Measurements from ENCODE around the gene ARRDC2. TPM values are rescaled to one million over a fixed set of nuclear protein-coding genes. Genes with fewer than 3 reads are reported as not detected.
"Not testable (repeated sequence)": the region's sequence is repeated elsewhere in the genome, so short reads cannot be mapped to it uniquely, and the experiment has no call there.

ARRDC2 gene
- polyA plus RNA-seq, 2 donors: 10.9 to 24.0 TPM

DNA sequence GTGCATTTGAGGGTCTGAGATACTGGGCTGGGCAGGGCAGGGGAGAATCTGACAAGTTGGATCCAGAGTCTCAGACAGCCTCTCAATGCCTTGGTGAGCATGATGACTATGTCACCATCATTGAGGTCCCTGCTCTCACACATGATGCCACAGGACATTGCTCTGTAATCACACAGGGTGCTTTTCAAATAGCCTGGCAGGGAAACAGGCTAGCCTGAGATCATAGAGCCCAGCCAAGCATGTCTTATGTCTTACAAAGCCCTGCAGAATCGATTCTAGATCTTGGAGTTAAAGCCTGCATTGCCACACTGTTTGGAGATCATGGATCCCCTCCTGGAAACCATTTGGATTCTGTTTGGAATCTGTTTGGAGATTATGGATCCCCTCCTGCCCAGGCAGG, 35.7 kb upstream of the ARRDC2 start:
- WGBS, 2 donors: 58 to 71% methylated on average over 1 of the region's 1 CpG

GRCh38 chr19:17973759-17974158, 34.2 kb upstream of the ARRDC2 start:
- Histone ChIP-seq H3K9me3 (ENCODE audit: control insufficient read depth in 2 of 2, insufficient read depth in 1 of 2, low read depth in 1 of 2, low read length in 1 of 2) (no peaks in the 10 kb centered on the region), H3K27me3 (ENCODE audit: control insufficient read depth in 1 of 2, insufficient read depth in 2 of 2, low read length in 2 of 2) (no peaks in the 10 kb centered on the region), H3K4me3 (ENCODE audit: low read depth in 1 of 2, low read length in 2 of 2) (no peak overlapping the region), H3K4me1 (ENCODE audit: control insufficient read depth in 2 of 2, insufficient read depth in 2 of 2, low read length in 1 of 2) (no peaks in the 10 kb centered on the region), H3K36me3 (ENCODE audit: control insufficient read depth in 2 of 2, insufficient read depth in 2 of 2, low read length in 1 of 2) (no peaks in the 10 kb centered on the region), H3K27ac (ENCODE audit: low read depth in 2 of 2, low read length in 1 of 2) (no peak overlapping the region)
- WGBS, 2 donors: 92% methylated on average over 22 to 23 of the region's 23 CpGs

More for the DNA sequence above, 35.7 kb upstream of the ARRDC2 start:
- no peak overlapping the region for H3K27ac ChIP-seq (ENCODE audit: low read depth in 2 of 2, low read length in 1 of 2)
- no peaks in the 10 kb centered on the region for H3K36me3 ChIP-seq (ENCODE audit: control insufficient read depth in 2 of 2, insufficient read depth in 2 of 2, low read length in 1 of 2)
- H3K4me1 ChIP-seq (ENCODE audit: control insufficient read depth in 2 of 2, insufficient read depth in 2 of 2, low read length in 1 of 2): peaks cover 0 to 1% of the 10 kb centered on the region in 2 donors
- peaks cover 0 to 1% of the 10 kb centered on the region in 2 donors for H3K27me3 ChIP-seq (ENCODE audit: control insufficient read depth in 1 of 2, insufficient read depth in 2 of 2, low read length in 2 of 2)
- no peak overlapping the region for H3K4me3 ChIP-seq (ENCODE audit: low read depth in 1 of 2, low read length in 2 of 2)
- no peaks in the 10 kb centered on the region for H3K9me3 ChIP-seq (ENCODE audit: control insufficient read depth in 2 of 2, insufficient read depth in 1 of 2, low read depth in 1 of 2, low read length in 1 of 2)

GRCh38 chr19:17974551-17974950, 33.4 kb upstream of the ARRDC2 start:
- no peaks in the 10 kb centered on the region for H3K27me3 ChIP-seq (ENCODE audit: control insufficient read depth in 1 of 2, insufficient read depth in 2 of 2, low read length in 2 of 2)
- no peak overlapping the region for H3K4me3 ChIP-seq (ENCODE audit: low read depth in 1 of 2, low read length in 2 of 2)
- no peaks in the 10 kb centered on the region for H3K4me1 ChIP-seq (ENCODE audit: control insufficient read depth in 2 of 2, insufficient read depth in 2 of 2, low read length in 1 of 2)
- H3K27ac ChIP-seq (ENCODE audit: low read depth in 2 of 2, low read length in 1 of 2): no peak overlapping the region
- WGBS, 2 donors: 89 to 94% methylated on average over 6 of the region's 6 CpGs
- H3K36me3 ChIP-seq (ENCODE audit: control insufficient read depth in 2 of 2, insufficient read depth in 2 of 2, low read length in 1 of 2): no peaks in the 10 kb centered on the region
- H3K9me3 ChIP-seq (ENCODE audit: control insufficient read depth in 2 of 2, insufficient read depth in 1 of 2, low read depth in 1 of 2, low read length in 1 of 2): no peaks in the 10 kb centered on the region

DNA sequence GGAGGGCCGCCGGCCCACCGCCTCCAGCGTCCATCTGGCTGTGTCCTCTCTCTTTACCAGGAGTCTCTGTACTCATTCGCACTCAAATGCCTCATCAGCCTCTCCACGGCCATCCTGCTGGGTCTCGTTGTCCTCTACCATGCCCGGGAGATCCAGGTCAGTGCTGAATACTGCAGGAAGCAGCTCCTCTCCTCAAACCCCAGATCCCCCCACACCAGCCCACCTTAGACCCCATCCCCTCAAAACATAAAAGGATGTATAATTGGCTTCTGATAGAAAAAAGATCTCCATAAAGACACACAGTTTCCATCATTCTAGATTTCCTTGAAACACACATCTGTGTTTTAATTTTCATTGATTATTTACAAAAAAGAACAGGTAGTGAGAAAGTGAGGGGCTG, 32.9 kb upstream of the ARRDC2 start:
- H3K27me3 ChIP-seq (ENCODE audit: control insufficient read depth in 1 of 2, insufficient read depth in 2 of 2, low read length in 2 of 2): no peaks in the 10 kb centered on the region
- H3K4me3 ChIP-seq (ENCODE audit: low read depth in 1 of 2, low read length in 2 of 2): no peak overlapping the region
- no peaks in the 10 kb centered on the region for H3K36me3 ChIP-seq (ENCODE audit: control insufficient read depth in 2 of 2, insufficient read depth in 2 of 2, low read length in 1 of 2)
- no peaks in the 10 kb centered on the region for H3K9me3 ChIP-seq (ENCODE audit: control insufficient read depth in 2 of 2, insufficient read depth in 1 of 2, low read depth in 1 of 2, low read length in 1 of 2)
- 87 to 88% methylated on average over 8 of the region's 8 CpGs for WGBS, 2 donors
- no peak overlapping the region for H3K27ac ChIP-seq (ENCODE audit: low read depth in 2 of 2, low read length in 1 of 2)
- no peaks in the 10 kb centered on the region for H3K4me1 ChIP-seq (ENCODE audit: control insufficient read depth in 2 of 2, insufficient read depth in 2 of 2, low read length in 1 of 2)

DNA sequence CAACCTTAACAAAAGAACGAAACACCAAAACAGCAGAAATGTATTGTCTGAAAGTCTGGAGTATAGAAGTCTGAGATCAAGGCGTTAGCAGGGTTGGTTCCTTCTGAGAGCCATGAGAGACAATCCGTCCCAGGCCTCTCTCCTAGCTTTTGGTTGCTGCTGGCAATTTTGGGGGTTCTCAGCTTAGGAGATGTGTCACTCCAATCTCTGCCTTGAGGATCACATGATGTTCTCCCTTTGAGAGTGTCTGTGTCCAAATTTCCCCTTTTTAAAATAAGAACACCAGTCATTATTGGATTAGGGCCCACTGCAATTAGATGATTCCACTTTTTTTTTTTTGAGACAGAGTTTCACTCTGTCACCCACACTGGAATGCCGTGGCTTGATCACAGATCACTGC, 30.9 kb upstream of the ARRDC2 start:
- WGBS, 2 donors: 81 to 83% methylated on average over 4 of the region's 4 CpGs
- no peaks in the 10 kb centered on the region for H3K27me3 ChIP-seq (ENCODE audit: control insufficient read depth in 1 of 2, insufficient read depth in 2 of 2, low read length in 2 of 2)
- no peaks in the 10 kb centered on the region for H3K4me1 ChIP-seq (ENCODE audit: control insufficient read depth in 2 of 2, insufficient read depth in 2 of 2, low read length in 1 of 2)
- no peak overlapping the region for H3K4me3 ChIP-seq (ENCODE audit: low read depth in 1 of 2, low read length in 2 of 2)
- peaks cover 0 to 2% of the 10 kb centered on the region in 2 donors for H3K9me3 ChIP-seq (ENCODE audit: control insufficient read depth in 2 of 2, insufficient read depth in 1 of 2, low read depth in 1 of 2, low read length in 1 of 2)
- no peaks in the 10 kb centered on the region for H3K36me3 ChIP-seq (ENCODE audit: control insufficient read depth in 2 of 2, insufficient read depth in 2 of 2, low read length in 1 of 2)
- no peak overlapping the region for H3K27ac ChIP-seq (ENCODE audit: low read depth in 2 of 2, low read length in 1 of 2)

- peaks cover 0 to 2% of the 10 kb centered on the region in 2 donors for H3K9me3 ChIP-seq (ENCODE audit: control insufficient read depth in 2 of 2, insufficient read depth in 1 of 2, low read depth in 1 of 2, low read length in 1 of 2)
- H3K36me3 ChIP-seq (ENCODE audit: control insufficient read depth in 2 of 2, insufficient read depth in 2 of 2, low read length in 1 of 2): no peaks in the 10 kb centered on the region
- no peak overlapping the region for H3K4me3 ChIP-seq (ENCODE audit: low read depth in 1 of 2, low read length in 2 of 2)
- H3K27ac ChIP-seq (ENCODE audit: low read depth in 2 of 2, low read length in 1 of 2): no peak overlapping the region
- no peaks in the 10 kb centered on the region for H3K4me1 ChIP-seq (ENCODE audit: control insufficient read depth in 2 of 2, insufficient read depth in 2 of 2, low read length in 1 of 2)
- WGBS, 2 donors: 79 to 81% methylated on average over 7 of the region's 7 CpGs
- no peaks in the 10 kb centered on the region for H3K27me3 ChIP-seq (ENCODE audit: control insufficient read depth in 1 of 2, insufficient read depth in 2 of 2, low read length in 2 of 2)
These were observed 30.5 kb upstream of the ARRDC2 start for GRCh38 chr19:17977488-17977887.

DNA sequence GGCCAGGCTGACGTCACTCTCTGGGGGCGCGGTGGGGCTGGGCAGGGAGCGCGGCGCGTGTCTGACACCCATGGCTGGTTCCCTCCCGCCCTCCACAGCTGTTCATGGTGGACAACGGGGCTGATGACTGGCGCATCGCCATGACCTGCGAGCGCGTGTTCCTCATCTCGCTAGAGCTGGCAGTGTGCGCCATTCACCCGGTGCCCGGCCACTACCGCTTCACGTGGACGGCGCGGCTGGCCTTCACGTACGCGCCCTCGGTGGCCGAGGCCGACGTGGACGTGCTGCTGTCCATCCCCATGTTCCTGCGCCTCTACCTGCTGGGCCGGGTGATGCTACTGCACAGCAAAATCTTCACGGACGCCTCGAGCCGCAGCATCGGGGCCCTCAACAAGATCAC, 26.4 kb upstream of the ARRDC2 start:
- Histone ChIP-seq H3K9me3 (ENCODE audit: control insufficient read depth in 2 of 2, insufficient read depth in 1 of 2, low read depth in 1 of 2, low read length in 1 of 2) (peaks cover 0 to 2% of the 10 kb centered on the region in 2 donors), H3K27me3 (ENCODE audit: control insufficient read depth in 1 of 2, insufficient read depth in 2 of 2, low read length in 2 of 2) (no peaks in the 10 kb centered on the region), H3K4me1 (ENCODE audit: control insufficient read depth in 2 of 2, insufficient read depth in 2 of 2, low read length in 1 of 2) (no peaks in the 10 kb centered on the region), H3K4me3 (ENCODE audit: low read depth in 1 of 2, low read length in 2 of 2) (no peak overlapping the region), H3K36me3 (ENCODE audit: control insufficient read depth in 2 of 2, insufficient read depth in 2 of 2, low read length in 1 of 2) (no peaks in the 10 kb centered on the region), H3K27ac (ENCODE audit: low read depth in 2 of 2, low read length in 1 of 2) (no peak overlapping the region)
- WGBS, 2 donors: 92 to 94% methylated on average over 38 of the region's 38 CpGs

DNA sequence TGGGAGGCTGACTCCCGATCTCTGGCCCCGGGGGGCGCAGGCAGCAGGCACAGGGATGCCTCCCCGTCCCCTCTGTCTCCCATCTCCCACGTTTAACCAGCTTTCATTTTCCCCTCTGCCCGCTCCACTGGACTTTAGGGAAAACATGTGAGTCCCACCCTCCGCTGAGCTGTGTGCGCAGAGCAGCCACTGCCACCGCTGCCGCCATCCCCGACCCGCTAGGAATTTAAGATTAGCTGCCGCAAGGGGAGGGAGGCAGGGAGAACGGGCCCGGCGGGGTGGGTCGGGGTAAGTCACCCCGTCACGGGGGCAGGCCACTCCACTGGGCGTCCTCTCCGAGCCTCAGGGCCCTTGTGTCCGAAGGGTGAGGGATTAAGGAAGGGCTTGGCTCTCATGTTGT, 25.5 kb upstream of the ARRDC2 start:
- Histone ChIP-seq H3K27ac (ENCODE audit: low read depth in 2 of 2, low read length in 1 of 2) (no peak overlapping the region), H3K36me3 (ENCODE audit: control insufficient read depth in 2 of 2, insufficient read depth in 2 of 2, low read length in 1 of 2) (no peaks in the 10 kb centered on the region), H3K27me3 (ENCODE audit: control insufficient read depth in 1 of 2, insufficient read depth in 2 of 2, low read length in 2 of 2) (no peaks in the 10 kb centered on the region), H3K4me1 (ENCODE audit: control insufficient read depth in 2 of 2, insufficient read depth in 2 of 2, low read length in 1 of 2) (no peaks in the 10 kb centered on the region), H3K4me3 (ENCODE audit: low read depth in 1 of 2, low read length in 2 of 2) (no peak overlapping the region), H3K9me3 (ENCODE audit: control insufficient read depth in 2 of 2, insufficient read depth in 1 of 2, low read depth in 1 of 2, low read length in 1 of 2) (peaks cover 0 to 2% of the 10 kb centered on the region in 2 donors)
- WGBS, 2 donors: 80 to 84% methylated on average over 22 of the region's 22 CpGs

DNA sequence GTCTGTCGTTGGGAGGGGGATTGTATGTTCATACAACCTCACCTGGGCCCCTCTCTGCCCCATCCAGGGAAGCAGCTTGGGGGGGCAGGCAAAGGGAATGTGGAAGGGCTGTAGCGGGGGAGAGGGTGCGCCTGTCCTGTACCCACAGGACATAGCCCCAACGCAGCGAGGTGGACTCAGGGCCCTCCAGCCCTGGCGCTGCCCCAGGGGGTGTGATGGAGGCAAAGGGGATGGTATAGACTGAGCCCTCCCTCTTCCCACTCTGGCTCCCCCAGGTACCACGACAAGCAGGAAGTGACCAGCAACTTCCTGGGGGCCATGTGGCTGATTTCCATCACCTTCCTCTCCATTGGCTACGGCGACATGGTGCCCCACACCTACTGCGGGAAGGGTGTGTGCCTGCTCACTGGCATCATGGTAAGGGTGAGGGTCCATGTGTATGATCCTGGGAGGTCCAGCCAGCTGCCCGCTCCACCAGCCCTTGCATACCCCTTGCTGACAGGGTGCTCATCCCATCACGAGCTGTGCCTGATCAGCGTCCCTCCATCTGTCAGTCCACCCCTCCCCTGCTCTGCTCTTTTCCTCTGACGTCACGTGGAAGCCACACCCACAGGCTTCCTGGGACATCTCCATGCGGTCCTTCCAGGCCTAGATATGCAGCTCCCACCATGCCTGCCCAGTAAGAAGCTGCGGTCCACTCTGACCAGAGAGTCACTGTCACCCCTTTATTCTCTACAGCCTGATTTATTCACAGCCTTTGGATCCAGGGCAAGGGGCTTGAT, 22.7 kb upstream of the ARRDC2 start:
- Histone ChIP-seq H3K27ac (ENCODE audit: low read depth in 2 of 2, low read length in 1 of 2) (no peak overlapping the region), H3K4me1 (ENCODE audit: control insufficient read depth in 2 of 2, insufficient read depth in 2 of 2, low read length in 1 of 2) (no peaks in the 10 kb centered on the region), H3K9me3 (ENCODE audit: control insufficient read depth in 2 of 2, insufficient read depth in 1 of 2, low read depth in 1 of 2, low read length in 1 of 2) (peaks cover 0 to 2% of the 10 kb centered on the region in 2 donors), H3K36me3 (ENCODE audit: control insufficient read depth in 2 of 2, insufficient read depth in 2 of 2, low read length in 1 of 2) (no peaks in the 10 kb centered on the region), H3K4me3 (ENCODE audit: low read depth in 1 of 2, low read length in 2 of 2) (no peak overlapping the region), H3K27me3 (ENCODE audit: control insufficient read depth in 1 of 2, insufficient read depth in 2 of 2, low read length in 2 of 2) (no peaks in the 10 kb centered on the region)
- 71 to 74% methylated on average over 17 of the region's 17 CpGs for WGBS, 2 donors

DNA sequence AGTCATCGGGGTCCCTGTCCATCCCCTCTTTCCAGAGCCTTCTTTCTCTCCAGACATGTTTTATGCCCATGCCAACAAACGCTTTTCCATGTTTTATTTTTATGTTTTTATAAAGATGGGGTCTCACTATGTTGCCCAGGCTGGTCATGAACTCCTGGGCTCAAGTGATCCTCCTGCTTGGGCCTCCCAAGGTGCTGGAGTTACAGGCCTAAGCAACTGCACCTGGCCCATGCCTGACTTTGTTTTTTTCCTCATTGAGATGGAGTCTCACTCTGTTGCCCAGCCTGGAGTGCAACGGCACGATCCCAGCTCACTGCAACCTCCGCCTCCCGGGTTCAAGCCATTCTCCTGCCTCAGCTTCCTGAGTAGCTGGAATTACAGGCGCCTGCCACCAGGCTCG, 21.4 kb upstream of the ARRDC2 start:
- H3K4me3 ChIP-seq (ENCODE audit: low read depth in 1 of 2, low read length in 2 of 2); H3K27ac ChIP-seq (ENCODE audit: low read depth in 2 of 2, low read length in 1 of 2); H3K4me1 ChIP-seq (ENCODE audit: control insufficient read depth in 2 of 2, insufficient read depth in 2 of 2, low read length in 1 of 2); H3K9me3 ChIP-seq (ENCODE audit: control insufficient read depth in 2 of 2, insufficient read depth in 1 of 2, low read depth in 1 of 2, low read length in 1 of 2); H3K27me3 ChIP-seq (ENCODE audit: control insufficient read depth in 1 of 2, insufficient read depth in 2 of 2, low read length in 2 of 2); H3K36me3 ChIP-seq (ENCODE audit: control insufficient read depth in 2 of 2, insufficient read depth in 2 of 2, low read length in 1 of 2): not testable (repeated sequence)
- 77 to 83% methylated on average over 8 of the region's 8 CpGs for WGBS, 2 donors
